Mesodermal cell (in vitro differentiated cells): ENCODE data around the gene PROK2. TPM values are rescaled to one million over a fixed set of nuclear protein-coding genes. Genes with fewer than 3 reads are reported as not detected.

Experiments used
- H3K27ac ChIP-seq: 2 replicates; pipeline ENCODE4 v1.7.0; 2013; ENCODE audit warnings: mild to moderate bottlenecking, low read depth, low read length, moderate library complexity; ENCODE audit not compliant: severe bottlenecking
- H3K36me3 ChIP-seq: 2 replicates; pipeline ENCODE4 v1.7.1; 2013; ENCODE audit warnings: mild to moderate bottlenecking, low read length, moderate library complexity; ENCODE audit not compliant: control insufficient read depth, insufficient read depth
- H3K4me1 ChIP-seq: one replicate; pipeline ENCODE4 v1.7.1; 2013; ENCODE audit warnings: mild to moderate bottlenecking, low read length; ENCODE audit not compliant: insufficient read depth, control insufficient read depth, poor library complexity, severe bottlenecking
- H3K4me3 ChIP-seq: 2 replicates; pipeline ENCODE4 v1.7.0; 2013; ENCODE audit warnings: low read length, control low read depth, mild to moderate bottlenecking; ENCODE audit not compliant: insufficient read depth, poor library complexity, severe bottlenecking; ENCODE audit errors: extremely low read depth
- H3K9me3 ChIP-seq: 2 replicates; pipeline ENCODE4 v1.7.1; 2013; ENCODE audit warnings: mild to moderate bottlenecking, low read length, moderate library complexity; ENCODE audit not compliant: control insufficient read depth
- WGBS, 2 experiments: methylation state at CpG; one replicate each; pipeline ENCODE4 v1.1.5; 2013; ENCODE audit warnings: missing lambda C conversion rate in 2 of 2; ENCODE audit not compliant: insufficient coverage in 2 of 2; 5-methylcytosine and 5-hydroxymethylcytosine counted together
- polyA plus RNA-seq, 2 experiments: library from polyadenylated mRNA; stranded (reverse); fragments of 50-300 nt; gene quantifications; one replicate each; pipeline ENCODE4 v1.2.3, GENCODE V29; 2013

The PROK2 gene, protein sequence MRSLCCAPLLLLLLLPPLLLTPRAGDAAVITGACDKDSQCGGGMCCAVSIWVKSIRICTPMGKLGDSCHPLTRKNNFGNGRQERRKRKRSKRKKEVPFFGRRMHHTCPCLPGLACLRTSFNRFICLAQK
- polyA plus RNA-seq (2013, experiment 1 of 2) = not detected
- not detected for polyA plus RNA-seq (2013, experiment 2 of 2)

DNA sequence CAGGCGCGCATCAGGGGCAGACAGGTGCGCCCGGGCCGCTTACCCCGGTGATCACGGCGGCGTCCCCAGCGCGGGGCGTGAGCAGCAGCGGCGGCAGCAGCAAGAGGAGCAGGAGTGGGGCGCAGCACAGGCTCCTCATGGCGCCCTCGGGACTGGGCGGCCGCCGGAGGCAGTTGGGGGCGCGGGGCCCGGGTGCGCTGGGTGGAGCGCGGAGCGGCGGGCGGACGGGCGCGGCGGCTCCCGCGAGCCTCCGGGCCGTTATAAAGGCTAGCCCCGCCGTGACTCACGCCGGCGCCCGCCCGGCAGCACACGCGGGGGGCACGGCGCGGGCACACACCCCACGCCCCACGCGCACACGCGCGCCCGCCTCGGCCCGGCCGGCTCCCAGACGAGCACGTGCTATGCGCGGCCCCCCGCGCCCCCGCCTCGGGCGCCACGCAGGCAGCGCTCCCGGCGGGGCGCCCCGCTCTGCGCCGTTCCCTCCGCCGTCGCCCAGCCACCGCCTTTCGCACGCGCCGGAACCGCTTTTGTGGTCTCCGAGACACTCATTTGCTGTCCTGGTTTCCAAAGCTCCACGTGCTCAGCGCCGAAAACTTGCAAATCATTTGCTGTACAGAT is at the start of gene PROK2:
Gene PROK2 (minus strand): TSS at position 235 of the 618 bp plus-strand sequence. CDS start 96 bp downstream, at position 139.
- H3K27ac ChIP-seq = no peak within 1 kb of the TSS
- H3K4me1 ChIP-seq = no peaks in the 10 kb centered on the region
- no peaks in the 10 kb centered on the region for H3K9me3 ChIP-seq
- WGBS, 2 experiments = 1% methylated on average over 46 to 87 of the region's 89 CpGs
- peak within 1 kb of the TSS; percentile 27 for H3K4me3 ChIP-seq
- H3K36me3 ChIP-seq = no peaks in the 10 kb centered on the region

DNA sequence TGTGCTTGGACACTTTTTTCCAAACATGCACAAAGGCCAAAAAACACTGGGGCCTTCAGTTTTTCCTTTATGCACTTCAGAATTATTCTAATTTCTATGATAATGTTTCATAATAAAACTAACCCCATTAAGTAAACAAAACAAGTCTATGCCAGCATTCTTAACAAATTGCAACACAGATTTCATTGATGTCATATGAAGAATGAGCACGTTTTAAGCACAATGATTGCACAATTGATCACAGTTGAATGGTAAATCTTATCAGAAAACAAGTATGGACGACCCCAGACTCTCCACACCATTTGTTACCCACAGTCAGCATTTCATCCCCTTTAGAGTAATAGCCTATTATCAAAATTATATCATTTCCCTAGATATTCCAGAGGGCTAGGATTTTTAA is 46.7 kb upstream of the PROK2 start:
- no peaks in the 10 kb centered on the region for H3K4me1 ChIP-seq
- no peak overlapping the region for H3K27ac ChIP-seq
- no peak overlapping the region for H3K4me3 ChIP-seq
- H3K9me3 ChIP-seq = no peaks in the 10 kb centered on the region
- no peaks in the 10 kb centered on the region for H3K36me3 ChIP-seq
- WGBS, 2 experiments = 78% methylated on average over 2 of the region's 2 CpGs; no CpG with 5 or more reads in 1 of the 2 experiments

DNA sequence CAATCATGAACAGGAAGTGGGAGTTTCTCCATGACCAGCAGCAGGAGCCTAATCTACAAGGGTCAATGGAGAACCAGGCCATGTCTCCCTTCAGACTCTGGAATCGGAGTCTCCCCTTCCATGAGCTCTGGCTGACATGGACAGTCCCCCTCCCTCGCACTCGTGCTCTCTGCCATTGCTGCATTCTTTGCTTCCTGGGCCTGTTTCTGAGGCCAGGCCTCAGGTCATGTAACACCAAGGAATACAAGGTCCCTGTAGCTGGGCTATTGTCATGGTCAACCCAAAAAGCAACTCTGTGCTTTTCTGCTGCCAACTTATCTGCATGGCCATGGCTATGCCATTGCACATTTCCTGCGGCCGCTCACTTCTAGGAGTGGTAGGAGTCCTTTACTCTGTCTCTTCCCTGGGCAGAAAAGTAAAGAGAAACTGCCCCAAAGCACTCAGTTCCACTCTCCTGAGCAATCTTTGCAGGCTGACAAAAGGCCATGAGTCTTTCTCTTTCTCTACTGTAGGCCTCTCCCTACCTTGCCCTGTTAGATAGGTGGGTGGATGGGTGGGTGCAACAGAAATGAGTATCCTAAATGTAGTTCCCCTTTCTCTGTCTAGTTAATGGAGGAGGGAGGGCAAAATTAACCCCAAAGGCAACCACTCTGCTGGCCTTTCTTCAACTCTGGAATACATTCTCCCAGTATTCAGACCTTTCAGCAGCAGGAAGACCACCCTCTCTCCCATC is 40.8 kb upstream of the PROK2 start:
- H3K9me3 ChIP-seq = no peaks in the 10 kb centered on the region
- H3K4me3 ChIP-seq = no peak overlapping the region
- 93% methylated on average over 4 of the region's 5 CpGs for WGBS, 2 experiments
- no peak overlapping the region for H3K27ac ChIP-seq
- no peaks in the 10 kb centered on the region for H3K36me3 ChIP-seq
- no peaks in the 10 kb centered on the region for H3K4me1 ChIP-seq

DNA sequence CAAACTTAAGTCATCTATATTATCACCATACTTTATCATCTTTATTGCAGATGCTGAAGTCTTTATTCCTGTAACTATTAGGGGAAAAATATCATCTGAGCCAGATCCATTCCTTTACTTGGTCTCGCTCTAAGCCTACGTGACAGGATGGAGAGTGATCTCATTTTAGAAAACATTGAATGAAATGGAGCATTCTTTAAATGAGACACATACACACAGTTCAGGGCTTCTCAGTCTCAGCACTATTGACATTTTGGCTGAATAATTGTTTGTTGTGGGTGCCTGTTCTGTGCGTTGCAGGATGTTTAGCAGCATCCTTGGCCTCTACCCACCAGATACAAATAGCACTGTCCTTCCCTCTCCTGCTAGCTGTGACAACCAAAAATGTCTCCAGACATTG is 36.2 kb upstream of the PROK2 start:
- Histone ChIP-seq H3K27ac (no peak overlapping the region), H3K4me1 (no peaks in the 10 kb centered on the region), H3K4me3 (no peak overlapping the region), H3K9me3 (no peaks in the 10 kb centered on the region), H3K36me3 (no peaks in the 10 kb centered on the region)
- WGBS, 2 experiments = no CpG with 5 or more reads among the region's 3 CpGs

DNA sequence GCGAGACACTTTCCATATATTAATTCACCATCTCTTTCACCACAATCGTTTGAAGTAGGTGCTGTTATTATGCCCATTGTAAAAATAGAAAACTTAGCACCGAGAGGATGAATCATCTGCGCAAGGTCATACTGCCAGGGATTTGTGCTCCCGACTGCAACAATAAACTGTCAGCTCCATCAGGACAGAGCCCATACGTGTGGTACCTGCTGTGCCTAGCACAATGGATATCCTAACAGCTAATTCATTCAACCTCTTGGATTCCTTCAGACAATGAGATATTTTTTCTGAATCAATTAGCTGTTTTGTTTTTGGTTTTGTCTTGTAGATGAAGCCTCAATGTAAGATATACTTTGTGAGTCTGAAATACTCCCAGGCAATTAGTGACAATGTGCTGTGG is 32.3 kb upstream of the PROK2 start:
- WGBS, 2 experiments = 19 to 32% methylated on average over 4 of the region's 6 CpGs
- Histone ChIP-seq H3K4me3 (no peak overlapping the region), H3K9me3 (no peaks in the 10 kb centered on the region)

DNA sequence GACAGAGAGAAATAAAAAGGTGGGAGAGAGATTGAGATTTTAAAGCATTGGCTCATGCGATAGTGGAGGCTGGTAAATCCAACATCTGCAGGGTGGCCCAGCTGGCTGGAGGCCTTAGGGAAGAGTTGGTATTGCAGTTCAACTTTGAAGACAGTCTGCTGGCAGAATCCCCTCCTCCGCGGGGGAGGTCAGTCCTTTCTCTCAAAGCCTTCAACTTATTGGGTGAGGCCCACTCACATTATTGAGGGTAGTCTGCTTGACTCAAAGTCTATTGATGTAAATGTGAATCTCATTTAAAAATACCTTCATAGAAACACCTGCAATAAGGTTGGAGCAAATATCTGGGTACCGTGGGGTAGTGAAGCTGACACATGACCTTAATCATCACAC is 31.8 kb upstream of the PROK2 start:
- Histone ChIP-seq H3K4me1 (no peaks in the 10 kb centered on the region), H3K9me3 (no peaks in the 10 kb centered on the region)
- WGBS, 2 experiments = 61 to 90% methylated on average over 1 to 2 of the region's 4 CpGs

More for the DNA sequence above, 32.3 kb upstream of the PROK2 start:
- no peak overlapping the region for H3K27ac ChIP-seq
- no peaks in the 10 kb centered on the region for H3K36me3 ChIP-seq
- H3K4me1 ChIP-seq = no peaks in the 10 kb centered on the region

DNA sequence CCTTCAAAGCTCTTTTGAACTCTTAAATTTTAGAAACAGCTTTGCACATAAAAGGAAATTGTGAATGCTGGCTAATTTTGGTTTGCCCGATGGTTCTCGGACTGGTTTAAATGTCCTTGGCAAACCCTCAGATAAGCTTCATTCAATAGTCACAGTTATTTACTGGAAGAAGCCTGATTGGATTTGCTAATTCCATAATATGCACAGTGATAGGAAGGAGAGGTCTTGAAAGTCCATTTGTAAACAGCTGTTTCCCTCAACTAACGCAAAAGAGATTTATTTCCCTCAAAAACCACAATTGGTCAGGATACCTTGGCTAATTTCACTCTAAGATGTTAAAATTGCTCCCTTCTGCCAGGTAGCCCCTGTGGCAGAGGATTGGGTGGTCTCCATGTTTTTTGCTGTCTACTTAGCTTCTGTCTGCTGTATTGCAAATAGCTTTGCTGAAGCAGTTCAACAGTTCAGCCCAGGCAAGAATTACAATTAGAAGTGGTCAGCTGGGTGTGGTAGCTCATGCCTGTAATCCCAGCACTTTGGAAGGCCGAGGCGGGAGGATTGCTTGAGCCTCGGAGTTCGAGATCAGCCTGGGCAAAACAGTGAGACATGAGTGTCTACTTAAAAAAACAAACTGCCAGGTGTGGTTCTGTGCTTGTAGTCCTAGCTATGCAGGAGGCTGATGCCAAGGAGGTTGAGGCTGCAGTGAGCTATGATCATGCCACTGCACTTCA is 30.6 kb upstream of the PROK2 start:
- no peaks in the 10 kb centered on the region for H3K9me3 ChIP-seq
- no peaks in the 10 kb centered on the region for H3K4me1 ChIP-seq
- H3K27ac ChIP-seq = no peak overlapping the region
- no peak overlapping the region for H3K4me3 ChIP-seq
- WGBS, 2 experiments = 73 to 92% methylated on average over 3 to 7 of the region's 7 CpGs
- H3K36me3 ChIP-seq = no peaks in the 10 kb centered on the region

More for the DNA sequence above, 31.8 kb upstream of the PROK2 start:
- H3K27ac ChIP-seq = no peak overlapping the region
- no peak overlapping the region for H3K4me3 ChIP-seq
- H3K36me3 ChIP-seq = no peaks in the 10 kb centered on the region

DNA sequence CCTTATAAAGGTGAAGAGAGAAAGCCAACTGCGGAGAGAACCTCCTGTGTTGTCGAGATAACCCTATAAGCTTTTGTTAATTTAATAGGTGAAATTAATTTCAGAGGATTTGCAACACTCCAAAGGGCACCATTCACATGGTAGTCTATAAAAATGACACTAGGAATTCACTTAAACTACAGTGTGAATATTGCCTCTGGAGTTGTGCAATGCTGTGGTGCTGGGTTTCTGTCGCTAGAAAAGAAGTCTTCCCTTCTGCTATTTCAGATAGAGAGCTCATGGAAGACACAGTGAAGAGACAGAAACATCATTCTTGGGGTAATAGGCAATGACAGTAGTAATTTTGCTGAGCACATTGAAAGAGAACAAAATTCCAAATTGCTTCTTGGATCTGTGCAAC is 28.8 kb upstream of the PROK2 start:
- H3K27ac ChIP-seq = no peak overlapping the region
- H3K4me3 ChIP-seq = no peak overlapping the region
- no peaks in the 10 kb centered on the region for H3K4me1 ChIP-seq
- 100% methylated on average over 1 of the region's 3 CpGs; no CpG with 5 or more reads in 1 of the 2 experiments for WGBS, 2 experiments
- no peaks in the 10 kb centered on the region for H3K9me3 ChIP-seq
- H3K36me3 ChIP-seq = no peaks in the 10 kb centered on the region

DNA sequence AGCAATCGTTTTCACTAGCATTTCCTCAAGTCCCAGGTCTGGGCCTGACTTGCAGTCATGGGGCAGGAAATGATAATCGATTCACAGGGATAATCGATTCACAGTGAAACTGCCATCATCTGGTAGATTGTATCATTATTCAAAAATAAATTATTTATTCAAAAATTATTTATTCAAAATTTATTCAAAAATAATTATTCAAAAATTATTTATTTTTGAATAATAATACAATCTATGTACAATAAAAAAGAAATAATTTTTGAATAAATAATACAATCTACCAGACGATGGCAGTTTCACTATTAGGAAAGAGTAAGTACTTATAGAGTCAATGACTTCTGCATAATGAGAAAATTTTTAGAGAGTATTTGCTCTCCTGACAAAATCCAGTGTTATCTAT is 28.1 kb upstream of the PROK2 start:
- 94% methylated on average over 2 of the region's 4 CpGs; no CpG with 5 or more reads in 1 of the 2 experiments for WGBS, 2 experiments
- Histone ChIP-seq H3K4me3 (no peak overlapping the region), H3K36me3 (no peaks in the 10 kb centered on the region), H3K9me3 (no peaks in the 10 kb centered on the region), H3K27ac (no peak overlapping the region), H3K4me1 (no peaks in the 10 kb centered on the region)

DNA sequence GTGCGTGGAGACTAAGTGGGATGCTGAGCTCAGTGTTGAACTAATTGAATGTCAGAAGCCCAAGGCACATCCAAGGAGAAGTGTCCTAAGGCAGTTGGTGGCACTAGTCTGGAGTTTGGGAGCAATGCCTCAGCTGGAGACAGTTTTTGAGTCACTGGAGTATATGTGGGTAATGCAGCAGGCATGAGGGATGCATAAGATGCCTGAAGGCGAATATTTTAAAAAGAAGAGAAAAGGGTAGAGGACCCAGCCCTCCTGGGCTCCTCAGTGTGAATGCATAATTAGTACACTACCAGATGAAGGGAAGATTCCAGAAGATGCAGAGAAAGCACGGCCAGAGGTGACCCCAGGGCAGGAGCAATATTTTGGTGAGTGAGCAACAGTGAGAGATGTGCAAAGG is 25.1 kb upstream of the PROK2 start:
- Histone ChIP-seq H3K27ac (no peak overlapping the region), H3K9me3 (no peaks in the 10 kb centered on the region), H3K36me3 (no peaks in the 10 kb centered on the region), H3K4me1 (no peaks in the 10 kb centered on the region), H3K4me3 (no peak overlapping the region)
- WGBS, 2 experiments = 70 to 88% methylated on average over 2 to 3 of the region's 3 CpGs
